Upper lobe of right lung (tissue), 1 donor: ENCODE data around the gene SPECC1L. TPM values are rescaled to one million over a fixed set of nuclear protein-coding genes. Genes with fewer than 3 reads are reported as not detected.

Experiments used
- ATAC-seq: fragments of 200-7000 bp; cut with Tn5 transposase; one replicate; pipeline ENCODE4 v1.9.1; 2020; ENCODE audit warnings: mild to moderate bottlenecking, moderate library complexity
- DNase-seq: peaks from one replicate; pipeline ENCODE4 v3.0.0-alpha.2; 2020
- H3K27ac ChIP-seq: fragments of 200-600 bp; one replicate; pipeline ENCODE4 v1.8.0; 2022
- H3K27me3 ChIP-seq: fragments of 200-600 bp; one replicate; pipeline ENCODE4 v1.8.0; 2022; ENCODE audit warnings: mild to moderate bottlenecking
- H3K36me3 ChIP-seq: fragments of 200-600 bp; one replicate; pipeline ENCODE4 v1.8.0; 2022
- H3K4me1 ChIP-seq: fragments of 200-600 bp; one replicate; pipeline ENCODE4 v1.8.0; 2022
- H3K4me3 ChIP-seq: fragments of 200-600 bp; one replicate; pipeline ENCODE4 v1.8.0; 2022; ENCODE audit warnings: mild to moderate bottlenecking
- H3K9me3 ChIP-seq: fragments of 200-600 bp; one replicate; pipeline ENCODE4 v1.8.0; 2022
- intact Hi-C: fragments of 100-400 bp; cut with DNase I; formaldehyde crosslinking; loops from one replicate; pipeline ENCODE4 v1.11.0; 2022
- total RNA-seq: library from RNA; stranded (reverse); fragmentation: NEBNext Ultra II Directional; extraction: Animal tissue kit (Norgen Biotek cat#: 25700); gene quantifications from one replicate; pipeline ENCODE4 v1.2.1, GENCODE V29; 2021
- TF ChIP-seq, protein P1 (sequence below): fragments of 200-600 bp; IDR thresholded peaks from one replicate; pipeline ENCODE4 v1.8.0; 2022; ENCODE audit warnings: antibody characterized with exemption
- donor health status: DM: no; HTN: yes; CAD: no; lungs with severe emphysema.

SPECC1L gene
- total RNA-seq, 1 donor from 2014 or later, result 87.1 TPM

DNA sequence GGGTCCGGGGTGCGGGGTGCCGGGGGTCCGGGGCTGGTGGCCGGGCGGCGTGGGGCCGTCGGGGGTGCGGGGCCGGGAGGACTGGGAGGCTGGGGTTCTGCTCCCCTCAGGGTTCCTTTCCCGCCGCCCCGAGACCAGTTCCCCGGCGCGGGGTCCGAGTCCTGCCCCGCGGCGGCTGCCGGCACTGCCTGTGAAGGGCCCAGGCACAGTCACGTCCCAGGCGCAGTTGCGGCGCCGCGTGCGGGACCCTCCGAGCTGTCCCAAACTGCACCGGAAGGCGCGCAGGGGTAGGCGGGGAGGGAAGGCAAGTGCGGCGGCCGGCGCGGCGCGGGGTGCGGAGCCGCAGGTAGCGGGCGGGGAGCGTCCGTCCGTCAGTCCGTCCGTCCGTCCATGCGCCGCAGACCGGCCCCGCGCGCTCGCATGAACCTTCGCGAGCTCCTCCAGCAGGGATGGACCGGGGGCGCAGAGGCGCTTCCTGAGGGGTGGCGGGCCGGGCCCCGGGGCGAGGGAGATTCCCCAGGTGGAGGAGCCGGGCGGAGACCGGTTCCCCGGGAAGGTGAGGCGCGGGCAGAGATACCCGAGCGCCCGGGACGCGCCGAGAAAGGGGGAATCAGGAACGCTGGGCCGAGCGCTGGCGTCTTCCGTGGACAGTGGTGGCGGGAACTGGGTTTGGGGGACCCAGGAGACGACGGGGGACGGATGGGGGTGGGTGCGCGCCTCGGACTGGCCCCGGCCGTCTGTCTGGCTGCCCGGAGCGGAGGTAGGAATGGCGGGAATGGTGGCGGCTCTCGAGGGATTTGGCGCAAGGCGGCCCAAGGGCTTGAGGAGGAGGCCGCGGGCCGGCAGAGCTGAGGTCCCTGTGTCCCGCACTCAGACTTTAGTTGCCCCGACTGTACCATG lies 153.6 kb downstream of the SPECC1L start:
- TF ChIP-seq, protein P1, sequence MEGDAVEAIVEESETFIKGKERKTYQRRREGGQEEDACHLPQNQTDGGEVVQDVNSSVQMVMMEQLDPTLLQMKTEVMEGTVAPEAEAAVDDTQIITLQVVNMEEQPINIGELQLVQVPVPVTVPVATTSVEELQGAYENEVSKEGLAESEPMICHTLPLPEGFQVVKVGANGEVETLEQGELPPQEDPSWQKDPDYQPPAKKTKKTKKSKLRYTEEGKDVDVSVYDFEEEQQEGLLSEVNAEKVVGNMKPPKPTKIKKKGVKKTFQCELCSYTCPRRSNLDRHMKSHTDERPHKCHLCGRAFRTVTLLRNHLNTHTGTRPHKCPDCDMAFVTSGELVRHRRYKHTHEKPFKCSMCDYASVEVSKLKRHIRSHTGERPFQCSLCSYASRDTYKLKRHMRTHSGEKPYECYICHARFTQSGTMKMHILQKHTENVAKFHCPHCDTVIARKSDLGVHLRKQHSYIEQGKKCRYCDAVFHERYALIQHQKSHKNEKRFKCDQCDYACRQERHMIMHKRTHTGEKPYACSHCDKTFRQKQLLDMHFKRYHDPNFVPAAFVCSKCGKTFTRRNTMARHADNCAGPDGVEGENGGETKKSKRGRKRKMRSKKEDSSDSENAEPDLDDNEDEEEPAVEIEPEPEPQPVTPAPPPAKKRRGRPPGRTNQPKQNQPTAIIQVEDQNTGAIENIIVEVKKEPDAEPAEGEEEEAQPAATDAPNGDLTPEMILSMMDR, result no peak
- ATAC-seq (peak; percentile 20), DNase-seq (no peak)
- H3K36me3 ChIP-seq, result no peaks in the 10 kb centered on the region
- no peaks in the 10 kb centered on the region for H3K27me3 ChIP-seq
- peaks cover 36% of the 10 kb centered on the region for H3K4me1 ChIP-seq
- peak overlapping the region; percentile 68 for H3K4me3 ChIP-seq
- no peaks in the 10 kb centered on the region for H3K9me3 ChIP-seq
- peak overlapping the region; percentile 47 for H3K27ac ChIP-seq
- intact Hi-C loops, result loop anchor here (5.0 kb wide), 1 partner anchor 78 kb away; no protein-coding TSS in a partner anchor

DNA sequence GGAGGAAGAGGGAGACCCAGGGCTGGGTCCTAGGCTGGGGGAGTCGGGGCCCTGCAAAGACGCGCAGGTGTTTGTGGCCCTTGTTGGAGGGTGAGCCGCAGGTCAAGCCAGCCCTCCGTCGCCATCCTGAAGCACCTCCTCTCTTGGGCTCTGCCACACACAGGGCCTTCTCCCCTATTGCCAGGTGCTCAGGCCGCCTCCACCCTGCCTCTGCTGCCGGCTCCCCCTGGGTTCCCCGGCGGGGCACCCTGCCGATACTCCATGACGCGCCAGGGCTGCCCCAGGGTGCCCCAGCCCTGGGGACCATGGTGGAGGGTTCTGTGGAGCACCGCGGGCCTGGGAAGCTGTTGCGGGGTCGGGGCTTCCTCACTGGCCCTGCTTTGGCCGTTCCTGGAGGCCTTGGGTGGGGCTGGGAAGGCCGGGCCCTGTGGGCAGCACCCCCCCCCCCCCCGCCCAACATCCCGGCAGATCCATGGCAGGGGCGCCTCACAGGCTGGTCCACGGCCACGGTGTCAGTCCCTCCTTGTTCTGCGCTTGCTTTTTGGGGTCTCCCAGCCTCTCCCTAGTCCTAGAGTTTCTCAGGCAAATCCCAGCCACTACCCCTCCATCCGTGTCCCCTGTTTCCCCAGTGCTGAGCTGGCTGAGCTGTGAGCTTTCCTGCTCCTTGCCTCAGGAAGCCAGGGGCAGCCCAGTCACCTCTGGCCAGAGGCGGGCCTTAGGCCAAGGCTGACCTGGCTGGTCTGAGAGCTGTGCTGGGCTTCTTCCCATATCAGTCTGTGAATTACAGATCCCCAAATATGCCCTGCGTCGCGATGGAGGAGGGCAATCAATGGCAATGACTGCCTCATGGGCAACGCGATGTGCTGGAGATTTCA lies 154.5 kb downstream of the SPECC1L start:
- Histone ChIP-seq H3K9me3 (no peaks in the 10 kb centered on the region), H3K36me3 (no peaks in the 10 kb centered on the region), H3K27ac (no peak overlapping the region), H3K27me3 (no peaks in the 10 kb centered on the region), H3K4me3 (peak overlapping the region; percentile 68), H3K4me1 (peaks cover 35% of the 10 kb centered on the region)
- DNase-seq, result no peak
- intact Hi-C loops, result loop anchor here (5.0 kb wide), 1 partner anchor 77 kb away; no protein-coding TSS in a partner anchor
- TF ChIP-seq, protein P1, result no peak
- ATAC-seq, result no peak

DNA sequence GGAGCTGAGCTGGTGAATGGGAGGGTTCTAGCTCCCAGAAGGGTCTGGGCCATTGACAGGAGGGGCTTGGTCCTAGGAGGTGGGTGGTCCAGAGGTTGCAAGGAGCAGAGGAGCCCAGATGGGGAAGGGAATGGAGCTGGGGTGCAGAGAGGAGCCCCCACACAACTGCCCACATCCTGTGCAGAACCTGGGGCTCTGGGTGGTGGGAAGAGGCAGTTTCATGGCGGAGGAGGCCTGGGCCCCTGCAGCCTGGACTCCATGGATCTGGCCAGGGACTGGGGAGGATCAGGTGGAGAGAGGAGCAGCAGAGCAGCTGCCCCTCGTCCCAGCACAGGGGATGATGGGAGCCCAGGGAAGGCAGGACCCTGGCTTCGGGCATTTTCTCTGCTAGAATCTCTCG lies 155.8 kb downstream of the SPECC1L start:
- no peaks in the 10 kb centered on the region for H3K9me3 ChIP-seq
- ATAC-seq (no peak), DNase-seq (no peak)
- H3K4me1 ChIP-seq, result peaks cover 22% of the 10 kb centered on the region
- H3K27ac ChIP-seq, result peak overlapping the region; percentile 66
- no peaks in the 10 kb centered on the region for H3K36me3 ChIP-seq
- no peaks in the 10 kb centered on the region for H3K27me3 ChIP-seq
- TF ChIP-seq, protein P1, result no peak
- intact Hi-C loops, result no loop called here
- no peak overlapping the region for H3K4me3 ChIP-seq

DNA sequence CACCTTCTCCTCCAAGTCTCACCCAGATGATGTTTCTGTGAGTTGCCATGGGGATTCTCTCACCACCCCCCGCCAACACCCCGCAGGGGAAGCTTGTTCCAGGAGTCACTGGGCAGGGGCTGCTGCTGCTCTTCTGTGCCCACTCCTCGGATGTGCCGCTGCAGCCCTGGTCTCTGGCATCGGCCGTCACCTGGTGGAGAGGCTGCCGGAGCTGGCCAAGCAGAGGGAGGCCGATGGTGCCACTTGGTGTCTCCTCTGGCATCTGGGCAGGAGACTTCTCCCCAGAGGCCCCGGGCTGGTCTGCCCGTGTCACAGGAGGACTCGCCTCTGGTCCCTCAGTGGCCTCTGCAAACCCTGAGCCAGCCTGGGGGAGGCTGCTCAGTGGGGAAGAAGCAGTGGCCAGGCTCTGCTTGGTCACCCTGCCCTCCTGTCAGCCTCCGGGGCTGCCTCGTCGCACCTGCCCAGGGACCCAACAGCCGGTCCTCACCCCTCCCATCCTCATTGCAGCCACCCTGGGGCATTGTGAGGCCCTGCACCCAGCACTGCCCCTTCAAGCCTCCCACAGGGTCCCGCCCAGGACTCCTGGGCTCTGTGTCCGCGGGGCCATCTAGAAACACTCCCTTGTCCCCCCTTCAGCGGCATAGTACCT lies 156.3 kb downstream of the SPECC1L start:
- no peak for DNase-seq
- ATAC-seq, result no peak
- TF ChIP-seq, protein P1, result no peak
- no peaks in the 10 kb centered on the region for H3K9me3 ChIP-seq
- no peaks in the 10 kb centered on the region for H3K27me3 ChIP-seq
- peak overlapping the region; percentile 66 for H3K27ac ChIP-seq
- H3K4me1 ChIP-seq, result peaks cover 24% of the 10 kb centered on the region
- no peaks in the 10 kb centered on the region for H3K36me3 ChIP-seq
- H3K4me3 ChIP-seq, result no peak overlapping the region
- intact Hi-C loops, result no loop called here

DNA sequence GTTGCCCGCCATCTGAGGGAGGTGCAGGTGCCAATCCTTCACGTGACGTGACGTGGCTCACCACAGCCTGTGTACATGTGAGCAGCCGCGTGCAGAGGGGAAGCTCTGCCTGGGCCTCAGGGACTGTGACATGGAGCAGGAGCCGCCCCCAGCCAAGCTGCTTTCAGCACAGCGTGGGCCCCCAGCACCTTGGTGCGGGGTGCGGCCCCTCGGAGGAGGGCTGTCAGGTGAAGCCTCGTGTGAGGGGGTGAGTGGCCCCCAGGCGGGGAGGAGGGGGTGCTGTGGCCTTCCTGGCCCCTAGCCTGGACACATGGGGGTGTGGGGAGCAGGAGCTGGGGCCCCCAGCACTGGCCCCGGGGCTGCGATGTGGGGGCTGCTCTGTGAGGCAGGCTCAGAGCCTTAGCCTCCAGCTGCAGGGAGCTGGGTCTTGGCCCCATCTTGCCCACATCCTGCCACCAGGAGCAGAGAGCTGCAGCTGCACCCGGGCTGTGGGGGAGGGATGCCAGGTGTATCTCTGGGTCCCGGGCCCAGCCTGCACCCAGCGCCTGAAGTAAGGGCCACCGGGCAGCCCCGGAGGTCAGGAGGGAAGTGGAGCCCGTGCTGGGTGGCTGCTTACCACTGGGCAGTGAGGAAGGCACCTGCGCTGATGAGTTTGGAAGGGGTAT lies 157.0 kb downstream of the SPECC1L start, which contains the start of gene ADORA2A:
TSS of gene ADORA2A (plus strand) at position 100 of the 665 bp plus-strand sequence. CDS start 5,806 bp downstream, outside the sequence.
- DNase-seq (no peak), ATAC-seq (peak; percentile 2)
- H3K27me3 ChIP-seq, result no peaks in the 10 kb centered on the region
- H3K4me3 ChIP-seq, result peak within 1 kb of the TSS; percentile 31
- peak within 1 kb of the TSS; percentile 66 for H3K27ac ChIP-seq
- no peaks in the 10 kb centered on the region for H3K9me3 ChIP-seq
- TF ChIP-seq, protein P1, result no peak
- intact Hi-C loops, result no loop called here
- peaks cover 30% of the 10 kb centered on the region for H3K4me1 ChIP-seq
- no peaks in the 10 kb centered on the region for H3K36me3 ChIP-seq
